IMR-90 (cell line): ENCODE results near the gene NIPBL. TPM values are rescaled to one million over a fixed set of nuclear protein-coding genes. Genes with fewer than 3 reads are reported as not detected.

Experiments
- ATAC-seq: fragments of 200-7000 bp; cut with Tn5 transposase; 2 replicates; pipeline ENCODE4 v1.9.1; 2020; ENCODE audit warnings: low read depth, mild to moderate bottlenecking, moderate library complexity
- BruUV-seq: library from RNA; stranded (reverse); fragments of 400-500 nt; replicated peaks from 2 replicates; lab custom pipeline; 2021; lab: Mats Ljungman, UMichigan
- CTCF ChIA-PET: fragments of 300-600 bp; formaldehyde crosslinking; extraction: SDS; loops from one replicate; lab custom pipeline; 2021; ENCODE audit warnings: antibody characterized with exemption; lab: Yijun Ruan, JAX
- POLR2A ChIA-PET: fragments of 300-600 bp; sonication (Branson Sonifier 250); formaldehyde crosslinking; loops from one replicate; lab custom pipeline; 2022; ENCODE audit warnings: antibody characterized with exemption; ENCODE audit not compliant: unreplicated experiment; lab: Charles Lee
- DNase-seq: peaks from one replicate; pipeline ENCODE4 v3.0.0; 2013
- H2AFZ ChIP-seq: replicated peaks from 2 replicates; pipeline ENCODE3; 2013; ENCODE audit warnings: low read length, mild to moderate bottlenecking; ENCODE audit not compliant: poor library complexity
- H2AK5ac ChIP-seq: 2 replicates; pipeline ENCODE4 v1.6.1; 2013; ENCODE audit warnings: low read depth, low read length, inconsistent platforms
- H2AK9ac ChIP-seq: replicated peaks from 2 replicates; pipeline ENCODE3; 2013; ENCODE audit warnings: mild to moderate bottlenecking, low read depth, low read length, moderate library complexity; ENCODE audit not compliant: poor library complexity
- H2BK120ac ChIP-seq: 2 replicates; pipeline ENCODE4 v1.6.1; 2013; ENCODE audit warnings: low read depth, low read length, inconsistent platforms
- H2BK15ac ChIP-seq: 3 replicates; pipeline ENCODE4 v1.6.1; 2013; ENCODE audit warnings: low read depth, low read length, inconsistent platforms
- H2BK20ac ChIP-seq: 2 replicates; pipeline ENCODE4 v1.6.1; 2013; ENCODE audit warnings: low read depth, mild to moderate bottlenecking, inconsistent platforms, low read length, moderate library complexity
- H2BK5ac ChIP-seq: 2 replicates; pipeline ENCODE4 v1.6.1; 2013; ENCODE audit warnings: mild to moderate bottlenecking, low read depth, low read length, inconsistent platforms; ENCODE audit not compliant: poor library complexity, severe bottlenecking
- H3K14ac ChIP-seq: replicated peaks from 2 replicates; pipeline ENCODE4 v1.6.1; 2013; ENCODE audit warnings: low read depth, low read length, inconsistent platforms
- H3K18ac ChIP-seq: 2 replicates; pipeline ENCODE4 v1.6.1; 2013; ENCODE audit warnings: low read depth, low read length, control low read depth
- H3K23ac ChIP-seq: 2 replicates; pipeline ENCODE4 v1.6.1; 2013; ENCODE audit warnings: low read depth, low read length, inconsistent platforms
- H3K27ac ChIP-seq: 2 replicates; pipeline ENCODE4 v1.5.1; 2013; ENCODE audit warnings: mild to moderate bottlenecking, control low read depth, low read length; ENCODE audit not compliant: insufficient read depth
- H3K27me3 ChIP-seq: 2 replicates; pipeline ENCODE4 v1.6.1; 2013; ENCODE audit warnings: low read length; ENCODE audit not compliant: control insufficient read depth, insufficient read depth
- H3K36me3 ChIP-seq: 2 replicates; pipeline ENCODE4 v1.6.1; 2013; ENCODE audit warnings: low read length, mixed read lengths; ENCODE audit not compliant: control insufficient read depth, insufficient read depth
- H3K4ac ChIP-seq: 2 replicates; pipeline ENCODE4 v1.6.1; 2013; ENCODE audit warnings: low read depth, low read length, inconsistent platforms
- H3K4me1 ChIP-seq: 2 replicates; pipeline ENCODE4 v1.6.1; 2013; ENCODE audit warnings: low read length, mixed read lengths; ENCODE audit not compliant: control insufficient read depth, insufficient read depth
- H3K4me2 ChIP-seq: 2 replicates; pipeline ENCODE4 v1.6.1; 2013; ENCODE audit warnings: low read depth, mild to moderate bottlenecking, control low read depth, low read length, moderate library complexity
- H3K4me3 ChIP-seq: 2 replicates; pipeline ENCODE4 v1.5.1; 2013; ENCODE audit warnings: low read depth, mild to moderate bottlenecking, control low read depth, low read length, moderate library complexity; ENCODE audit not compliant: insufficient read depth
- H3K56ac ChIP-seq: 2 replicates; pipeline ENCODE4 v1.6.1; 2013; ENCODE audit warnings: low read length, inconsistent platforms; ENCODE audit not compliant: insufficient read depth; ENCODE audit errors: extremely low read depth
- H3K79me1 ChIP-seq, 2 experiments: 2 replicates each; pipeline ENCODE4 v1.6.1; 2013; ENCODE audit warnings: low read length in 2 of 2, inconsistent platforms in 1 of 2, low read depth in 1 of 2
- H3K9ac ChIP-seq: 2 replicates; pipeline ENCODE4 v1.6.1; 2013; ENCODE audit warnings: low read depth, low read length, control low read depth
- H3K9me1 ChIP-seq: 2 replicates; pipeline ENCODE4 v1.6.1; 2013; ENCODE audit warnings: low read length, inconsistent platforms; ENCODE audit not compliant: insufficient read depth
- H3K9me3 ChIP-seq: 2 replicates; pipeline ENCODE4 v1.6.1; 2013; ENCODE audit warnings: low read length; ENCODE audit not compliant: control insufficient read depth, insufficient read depth
- H4K20me1 ChIP-seq: 2 replicates; pipeline ENCODE4 v1.6.1; 2013; ENCODE audit warnings: low read length, inconsistent platforms; ENCODE audit not compliant: insufficient read depth
- H4K5ac ChIP-seq: 2 replicates; pipeline ENCODE4 v1.6.1; 2013; ENCODE audit warnings: mild to moderate bottlenecking, low read depth, low read length, control low read depth
- H4K8ac ChIP-seq, 2 experiments: 2 replicates each; pipeline ENCODE4 v1.6.1; 2013; ENCODE audit warnings: low read depth in 2 of 2, low read length in 2 of 2, control low read depth in 1 of 2, inconsistent platforms in 1 of 2
- H4K91ac ChIP-seq: 2 replicates; pipeline ENCODE4 v1.6.1; 2013; ENCODE audit warnings: low read depth, low read length, inconsistent platforms; ENCODE audit not compliant: insufficient read depth
- BHLHE40 ChIP-seq: fragments of 150-350 bp; IDR thresholded peaks from 2 replicates; pipeline ENCODE4 v1.6.1; 2016; ENCODE audit warnings: mild to moderate bottlenecking, low read depth, low read length
- CEBPB ChIP-seq: IDR thresholded peaks from 2 replicates; pipeline ENCODE4 v1.6.1; 2012; ENCODE audit warnings: low read depth, low read length, improper control_type of control experiment
- RAD21 ChIP-seq: IDR thresholded peaks from 2 replicates; pipeline ENCODE4 v1.6.1; 2012; ENCODE audit warnings: low read length, improper control_type of control experiment
- SMC3 ChIP-seq: fragments of 150-350 bp; IDR thresholded peaks from 2 replicates; pipeline ENCODE4 v1.6.1; 2016; ENCODE audit warnings: low read depth, mild to moderate bottlenecking, antibody characterized with exemption, low read length, moderate library complexity
- WGBS, 2 experiments: methylation state at CpG; one replicate each; pipeline versions ENCODE4 v1.1.5 to v1.1.7; 2013; ENCODE audit warnings: missing lambda C conversion rate in 2 of 2; ENCODE audit not compliant: insufficient read length in 1 of 2; ENCODE audit errors: extremely low coverage in 2 of 2; 5-methylcytosine and 5-hydroxymethylcytosine counted together
- dilution Hi-C: fragments of 300-500 bp; cut with HindIII; formaldehyde crosslinking; loops from one replicate; pipeline ENCODE4 v1.14.3; 2018; ENCODE audit warnings: low sequenced_read_pairs; ENCODE audit not compliant: unreplicated experiment
- in situ Hi-C: fragments of 300-500 bp; cut with MboI; formaldehyde crosslinking; loops from 3 replicates; pipeline ENCODE4 v1.14.3; 2019; ENCODE audit warnings: low sequenced_read_pairs, inconsistent platforms, mixed read lengths
- intact Hi-C: fragments of 100-400 bp; cut with micrococcal nuclease; formaldehyde crosslinking; loops from 2 replicates; pipeline ENCODE4 v1.10.0; 2022
- polyA plus RNA-seq, 3 experiments: library from polyadenylated mRNA; depleted of rRNA; stranded (reverse); fragments of >200 nt; gene quantifications; 2 replicates each; pipeline ENCODE4 v1.2.3, GENCODE V29; 2012; ENCODE audit warnings: low replicate concordance in 1 of 3
- total RNA-seq: library from RNA; depleted of rRNA; stranded (reverse); fragments of >200 nt; gene quantifications from 2 replicates; pipeline ENCODE4 v1.2.3, GENCODE V29; 2012
- TF ChIP-seq, protein P1 (sequence below): conservative IDR thresholded peaks from 2 replicates; pipeline ENCODE4 v1.5.1; 2012; ENCODE audit warnings: mild to moderate bottlenecking, low read depth, low read length, improper control_type of control experiment
- TF ChIP-seq, protein P2 (sequence below): fragments of 150-350 bp; IDR thresholded peaks from 2 replicates; pipeline ENCODE4 v1.6.1; 2017; ENCODE audit warnings: mild to moderate bottlenecking, antibody characterized with exemption, low read length, low read depth

NIPBL gene
- total and polyA plus RNA-seq, 2 of the 4 experiments (the other 2 are of a cell fraction) = 8.4 to 46.4 TPM

DNA sequence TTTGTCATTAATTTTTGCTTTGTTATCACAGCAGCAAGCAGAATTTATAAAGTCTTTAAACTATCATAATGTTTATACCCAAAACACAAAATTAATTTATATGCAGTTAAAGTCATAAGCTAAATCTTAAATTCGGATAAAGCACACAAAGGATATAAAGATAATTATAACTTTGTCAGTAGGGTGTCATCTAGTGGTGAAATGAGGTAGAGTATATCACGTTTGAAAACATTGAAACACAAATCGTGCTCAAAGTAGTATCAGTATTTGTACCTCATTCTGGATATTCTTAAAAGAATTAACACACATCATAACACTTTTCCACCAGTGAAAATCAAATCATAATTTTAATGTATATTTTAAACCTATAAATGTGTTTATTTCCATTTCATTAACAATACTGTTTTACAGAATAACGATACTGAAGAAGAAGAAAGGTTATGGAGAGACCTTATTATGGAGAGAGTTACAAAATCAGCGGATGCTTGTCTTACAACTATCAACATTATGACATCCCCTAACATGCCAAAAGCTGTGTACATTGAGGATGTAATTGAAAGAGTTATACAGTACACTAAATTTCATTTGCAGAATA is 129.5 kb downstream of the NIPBL start:
- H3K4me2 ChIP-seq = no peak overlapping the region
- no peak overlapping the region for H4K91ac ChIP-seq
- in situ Hi-C loops = loop anchor here (10.0 kb wide), 1 partner anchor 261 kb away; no protein-coding TSS in a partner anchor
- no peak overlapping the region for H3K18ac ChIP-seq
- H3K79me1 ChIP-seq = no peaks in the 10 kb centered on the region
- intact Hi-C loops = loop anchor here (1.0 to 5.0 kb wide), 3 partner anchors 129 to 277 kb away; partner anchors contain the start of gene NIPBL
- no TSS peak for BruUV-seq
- H3K27me3 ChIP-seq = no peaks in the 10 kb centered on the region
- ATAC-seq (peak; percentile 59; the same call in 1 of the 2 replicates), DNase-seq (peak; percentile 39)
- no peak overlapping the region for H2BK20ac ChIP-seq
- no peaks in the 10 kb centered on the region for H4K20me1 ChIP-seq
- no peaks in the 10 kb centered on the region for H3K9me1 ChIP-seq
- ChIA-PET POLR2A (interaction anchor here (0.6 kb wide), 1 partner anchor 61 kb away, joined by 4 read pairs; no protein-coding TSS in a partner anchor), CTCF (interaction anchor here (0.8 to 2.9 kb wide), 9 partner anchors 10 to 278 kb away, joined by 3 to 16 read pairs (median 5); no protein-coding TSS in a partner anchor)
- no peak overlapping the region for H2AFZ ChIP-seq
- H3K23ac ChIP-seq = no peak overlapping the region
- no peak overlapping the region for H4K5ac ChIP-seq
- no peak overlapping the region for H3K56ac ChIP-seq
- H3K27ac ChIP-seq = no peak overlapping the region
- no peak overlapping the region for H2AK9ac ChIP-seq
- H3K36me3 ChIP-seq = peaks cover 16% of the 10 kb centered on the region
- no peak overlapping the region for H2AK5ac ChIP-seq
- H4K8ac ChIP-seq = no peak overlapping the region
- H3K4ac ChIP-seq = no peak overlapping the region
- H2BK5ac ChIP-seq = no peak overlapping the region
- no CpG with 5 or more reads among the region's 5 CpGs for WGBS, 2 experiments
- H2BK120ac ChIP-seq = no peak overlapping the region
- H3K9me3 ChIP-seq = no peaks in the 10 kb centered on the region
- H3K9ac ChIP-seq = no peak overlapping the region
- peaks cover 2% of the 10 kb centered on the region for H3K4me1 ChIP-seq
- dilution Hi-C loops = no loop called here
- TF ChIP-seq, protein P1, sequence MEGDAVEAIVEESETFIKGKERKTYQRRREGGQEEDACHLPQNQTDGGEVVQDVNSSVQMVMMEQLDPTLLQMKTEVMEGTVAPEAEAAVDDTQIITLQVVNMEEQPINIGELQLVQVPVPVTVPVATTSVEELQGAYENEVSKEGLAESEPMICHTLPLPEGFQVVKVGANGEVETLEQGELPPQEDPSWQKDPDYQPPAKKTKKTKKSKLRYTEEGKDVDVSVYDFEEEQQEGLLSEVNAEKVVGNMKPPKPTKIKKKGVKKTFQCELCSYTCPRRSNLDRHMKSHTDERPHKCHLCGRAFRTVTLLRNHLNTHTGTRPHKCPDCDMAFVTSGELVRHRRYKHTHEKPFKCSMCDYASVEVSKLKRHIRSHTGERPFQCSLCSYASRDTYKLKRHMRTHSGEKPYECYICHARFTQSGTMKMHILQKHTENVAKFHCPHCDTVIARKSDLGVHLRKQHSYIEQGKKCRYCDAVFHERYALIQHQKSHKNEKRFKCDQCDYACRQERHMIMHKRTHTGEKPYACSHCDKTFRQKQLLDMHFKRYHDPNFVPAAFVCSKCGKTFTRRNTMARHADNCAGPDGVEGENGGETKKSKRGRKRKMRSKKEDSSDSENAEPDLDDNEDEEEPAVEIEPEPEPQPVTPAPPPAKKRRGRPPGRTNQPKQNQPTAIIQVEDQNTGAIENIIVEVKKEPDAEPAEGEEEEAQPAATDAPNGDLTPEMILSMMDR = peak; percentile 60
- TF ChIP-seq, protein P2, sequence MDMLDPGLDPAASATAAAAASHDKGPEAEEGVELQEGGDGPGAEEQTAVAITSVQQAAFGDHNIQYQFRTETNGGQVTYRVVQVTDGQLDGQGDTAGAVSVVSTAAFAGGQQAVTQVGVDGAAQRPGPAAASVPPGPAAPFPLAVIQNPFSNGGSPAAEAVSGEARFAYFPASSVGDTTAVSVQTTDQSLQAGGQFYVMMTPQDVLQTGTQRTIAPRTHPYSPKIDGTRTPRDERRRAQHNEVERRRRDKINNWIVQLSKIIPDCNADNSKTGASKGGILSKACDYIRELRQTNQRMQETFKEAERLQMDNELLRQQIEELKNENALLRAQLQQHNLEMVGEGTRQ = no peak
- TF ChIP-seq RAD21 (peak; percentile 49), CEBPB (no peak), SMC3 (peak; percentile 47), BHLHE40 (no peak)
- H2BK15ac ChIP-seq = no peak overlapping the region
- H3K14ac ChIP-seq = no peak overlapping the region
- no peak overlapping the region for H3K4me3 ChIP-seq
